SH-SY5Y (cell line): ENCODE measurements around the gene SLC22A4.

Experiments used
- GATA2 ChIP-seq: IDR thresholded peaks from 2 replicates; pipeline ENCODE4 v1.6.1; 2011; ENCODE audit warnings: mild to moderate bottlenecking, low read depth, low read length
- GATA3 ChIP-seq: IDR thresholded peaks from 2 replicates; pipeline ENCODE4 v1.6.1; 2011; ENCODE audit warnings: low read depth, mild to moderate bottlenecking, low read length, moderate library complexity

DNA sequence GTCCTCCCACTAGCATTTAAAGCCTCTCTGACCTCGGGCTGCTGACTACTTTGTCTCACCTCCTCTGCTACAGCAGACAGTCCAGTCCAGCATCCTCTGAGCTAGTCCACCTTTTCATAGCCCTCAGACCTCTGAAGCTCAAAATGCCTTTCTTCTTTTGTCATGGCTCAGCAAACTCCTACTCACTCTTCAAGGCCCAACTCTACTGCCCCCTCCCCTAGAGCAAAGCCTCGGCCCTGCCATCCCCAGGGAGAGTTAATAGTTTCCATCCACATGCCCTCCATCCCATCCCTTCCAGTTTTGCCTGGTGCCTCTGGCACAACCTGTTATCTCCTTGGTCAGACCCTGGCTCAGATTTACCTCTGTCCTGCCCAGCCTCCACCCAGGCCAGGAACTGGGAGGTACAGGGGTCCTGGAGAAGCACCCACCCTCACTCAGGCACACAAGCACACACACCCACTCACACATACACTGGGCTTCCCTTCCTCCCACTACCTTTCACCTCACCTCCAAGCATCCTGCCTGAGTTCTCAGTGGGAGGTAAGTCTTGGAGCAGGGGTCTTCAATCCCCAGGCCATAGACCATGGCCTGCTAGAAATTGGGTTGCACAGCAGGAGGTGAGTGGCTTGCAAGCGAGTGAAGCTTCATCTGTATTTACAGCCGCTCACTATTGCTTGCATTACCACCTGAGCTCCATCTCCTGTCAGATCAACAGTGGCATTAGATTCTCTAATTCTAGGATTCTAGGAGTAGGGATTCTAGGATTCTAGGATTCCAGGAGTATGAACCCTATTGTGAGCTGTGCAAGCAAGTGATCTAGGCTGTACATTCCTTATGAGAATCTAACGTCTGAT, 18.6 kb upstream of the SLC22A4 start:
- TF ChIP-seq GATA2 (no peak), GATA3 (no peak)
